Stimulated activated CD8-positive, alpha-beta memory T cell treated with anti-CD3 and anti-CD28 coated beads, Interleukin-2, amount 100 ng/mL, for 48 hours (primary cell): ENCODE data around the gene PLEK2.

Source experiments
- DNase-seq, 2 donors: peaks; one replicate each; pipeline ENCODE4 v3.0.0-alpha.2; 2020; ENCODE audit warnings: low read depth in 2 of 2

PLEK2 gene

GRCh38 chr14:67397536-67397935 is 14.4 kb downstream of the PLEK2 start:
- no peak for DNase-seq

GRCh38 chr14:67396381-67396970 is 15.5 kb downstream of the PLEK2 start:
- no peak for DNase-seq

GRCh38 chr14:67395876-67396189 is 16.1 kb downstream of the PLEK2 start:
- DNase-seq: no peak

- DNase-seq: no peak
Observed at GRCh38 chr14:67395086-67395875, 16.7 kb downstream of the PLEK2 start.

GRCh38 chr14:67393689-67394088 is 18.3 kb downstream of the PLEK2 start:
- DNase-seq: no peak

GRCh38 chr14:67392800-67393199 is 19.2 kb downstream of the PLEK2 start:
- DNase-seq: no peak

GRCh38 chr14:67392123-67392522 is 19.8 kb downstream of the PLEK2 start:
- no peak for DNase-seq

- no peak for DNase-seq
Observed at GRCh38 chr14:67391268-67391667, 20.7 kb downstream of the PLEK2 start.

GRCh38 chr14:67389811-67390534 is 22.0 kb downstream of the PLEK2 start:
- DNase-seq: no peak

GRCh38 chr14:67389275-67389674 is 22.7 kb downstream of the PLEK2 start:
- no peak for DNase-seq

- DNase-seq: no peak
Observed at GRCh38 chr14:67387195-67387594, 24.8 kb downstream of the PLEK2 start.

GRCh38 chr14:67385618-67386017 is 26.3 kb downstream of the PLEK2 start:
- no peak for DNase-seq

- DNase-seq: no peak
Observed at GRCh38 chr14:67385120-67385519, 26.8 kb downstream of the PLEK2 start.

GRCh38 chr14:67377916-67378315 is 34.0 kb downstream of the PLEK2 start:
- no peak for DNase-seq

GRCh38 chr14:67373347-67373746 is 38.6 kb downstream of the PLEK2 start:
- no peak for DNase-seq

GRCh38 chr14:67372833-67373232 is 39.1 kb downstream of the PLEK2 start:
- DNase-seq: no peak

- DNase-seq: no peak
Observed at GRCh38 chr14:67371247-67372148, 40.5 kb downstream of the PLEK2 start.

GRCh38 chr14:67370830-67371229 is 41.1 kb downstream of the PLEK2 start:
- DNase-seq: no peak

GRCh38 chr14:67365476-67365875 is 46.5 kb downstream of the PLEK2 start:
- DNase-seq: no peak

GRCh38 chr14:67360470-67361206 is 51.3 kb downstream of the PLEK2 start:
- DNase-seq: no peak

GRCh38 chr14:67359775-67360469 is 52.0 kb downstream of the PLEK2 start, which contains the start of the genes ATP6V1D and EIF2S1:
ATP6V1D (minus strand) TSS chr14:67359804; CDS start chr14:67359698, 106 bp downstream.
EIF2S1 (plus strand) TSS chr14:67360328; CDS start chr14:67364768, 4,440 bp downstream.
- peak; percentile 98 to 99 for DNase-seq
